ENCODE measurements around the gene ISM2. TPM values are rescaled to one million over a fixed set of nuclear protein-coding genes. Genes with fewer than 3 reads are reported as not detected.

The ISM2 gene
- total and polyA plus RNA-seq, 2 of the 13 experiments (the other 11 are each of a cell fraction or from before 2014, with no cell fraction given), result 1.8 to 40.7 TPM

- no peaks in the 10 kb centered on the region for H3K27me3 ChIP-seq (ENCODE audit: control insufficient read depth in 1 of 2, insufficient read depth in 2 of 2, low read length in 2 of 2)
- no peaks in the 10 kb centered on the region for H3K4me1 ChIP-seq (ENCODE audit: insufficient read depth, low read length)
- no peak overlapping the region for H3K27ac ChIP-seq (ENCODE audit: extremely low read length, insufficient read depth, low read length)
- in situ Hi-C loops (cut with HindIII; ENCODE audit: extremely low pct_ligation_motif_present, low pct_unique_long_range_greater_than_20kb), result no loop called here
- H3K79me2 ChIP-seq (ENCODE audit: insufficient read depth, low read length), result no peaks in the 10 kb centered on the region
- CTCF ChIA-PET (ENCODE audit: low intra/inter-chr PET ratio, low total read pairs), result no interaction called here
- H4K20me1 ChIP-seq (ENCODE audit: insufficient read depth, low read length), result peaks cover 7% of the 10 kb centered on the region; the same call in 1 of the 2 replicates
- no peak for DNase-seq (ENCODE audit: low spot score)
- TF ChIP-seq ZNF639 (CRISPR knock-in tag; conservative IDR thresholded peaks at IDR 0.05) (no peak), THRA (CRISPR knock-in tag; IDR thresholded peaks at IDR 0.05; ENCODE audit: borderline replicate concordance) (no peak), ZNF326 (CRISPR knock-in tag; IDR thresholded peaks at IDR 0.05; ENCODE audit: borderline replicate concordance) (no peak), KDM4B (CRISPR knock-in tag; IDR thresholded peaks at IDR 0.05) (no peak), ZNF646 (CRISPR knock-in tag; IDR thresholded peaks at IDR 0.05) (no peak), SP140L (CRISPR knock-in tag; IDR thresholded peaks at IDR 0.05; ENCODE audit: borderline replicate concordance) (no peak), CSRNP1 (CRISPR knock-in tag; IDR thresholded peaks at IDR 0.05) (no peak), ZNF138 (CRISPR knock-in tag; IDR thresholded peaks at IDR 0.05; ENCODE audit: low read depth) (no peak), GLI4 (CRISPR knock-in tag; IDR thresholded peaks at IDR 0.05; ENCODE audit: borderline replicate concordance) (no peak)
- H3K9ac ChIP-seq (ENCODE audit: insufficient read depth, low read depth, low read length), result no peak overlapping the region
- no peak for FAIRE-seq
- intact Hi-C loops (cut with micrococcal nuclease; ENCODE audit: unreplicated experiment), result no loop called here
- ATAC-seq, result no peak
- no peak overlapping the region for H3K4me3 ChIP-seq (replicated peaks in 1 of 3; ENCODE audit: insufficient read depth in 1 of 3, low read depth in 2 of 3, low read length in 3 of 3)
- no peak overlapping the region for H3K4me2 ChIP-seq (ENCODE audit: low read depth, low read length)
- BruUV-seq (replicated peaks), result no TSS peak
- H3K36me3 ChIP-seq (replicated peaks in 1 of 2; ENCODE audit: control insufficient read depth in 1 of 2, insufficient read depth in 2 of 2, low read length in 2 of 2), result peaks cover 20 to 21% of the 10 kb centered on the region in 2 experiments
- POLR2A ChIA-PET, result no interaction called here
- 100% methylated on average over 3 of the region's 7 CpGs for WGBS (ENCODE audit: low lambda C conversion rate)
- no peaks in the 10 kb centered on the region for H3K9me3 ChIP-seq (ENCODE audit: low read length)
- no peak overlapping the region for H2AFZ ChIP-seq (ENCODE audit: low read length)
Observed at GRCh38 chr14:77488558-77488957, 10.1 kb downstream of the ISM2 start.

Measured in HepG2 (cell line).